Ovary (tissue), 9 donors: ENCODE results near the gene SLIT3. TPM values are rescaled to one million over a fixed set of nuclear protein-coding genes. Genes with fewer than 3 reads are reported as not detected.

Experiments
- DNase-seq, 5 donors: peaks; one replicate each; pipeline ENCODE4 v3.0.0-alpha.2; 2019 to 2020
- H3K27ac ChIP-seq, 2 donors: fragments of 200-600 bp; one replicate each; pipeline versions ENCODE4 v1.5.1 to v1.8.0; 2019 to 2022
- H3K27me3 ChIP-seq: fragments of 200-600 bp; one replicate; pipeline ENCODE4 v1.8.0; 2022
- H3K36me3 ChIP-seq: fragments of 200-600 bp; sonication (generic); one replicate; pipeline ENCODE4 v1.5.1; 2019
- H3K4me1 ChIP-seq: one replicate; pipeline ENCODE4 v1.8.1; 2013; ENCODE audit warnings: mild to moderate bottlenecking, moderate library complexity; ENCODE audit not compliant: insufficient read depth
- H3K4me3 ChIP-seq: fragments of 200-600 bp; sonication (generic); one replicate; pipeline ENCODE4 v1.5.1; 2017
- H3K9me3 ChIP-seq, 2 donors: fragments of 200-600 bp in 1 of 2; sonication (generic) in 1 of 2; one replicate each; pipeline versions ENCODE4 v1.5.1 to v1.8.1; 2013 to 2019; ENCODE audit warnings: mild to moderate bottlenecking in 1 of 2, moderate library complexity in 1 of 2
- CTCF ChIP-seq, 3 donors: fragments of 450-650 bp in 2 of 3; fragments of 200-600 bp in 1 of 3; IDR thresholded peaks; one replicate each; pipeline versions ENCODE4 v1.5.1 to v1.8.0; 2016 to 2022; ENCODE audit warnings: antibody characterized with exemption in 3 of 3, mild to moderate bottlenecking in 1 of 3
- EP300 ChIP-seq: sonication (generic); formaldehyde crosslinking; IDR thresholded peaks from one replicate; pipeline ENCODE4 v1.6.1; 2017; ENCODE audit warnings: antibody characterized with exemption
- POLR2A ChIP-seq: fragments of 450-650 bp; IDR thresholded peaks from one replicate; pipeline ENCODE4 v1.6.1; 2017; ENCODE audit warnings: antibody characterized with exemption, mild to moderate bottlenecking, moderate library complexity
- whole genome bisulfite sequencing, 3 donors: extraction: QIAGEN DNeasy Blood & Tissue Kit in 1 of 3; methylation state at CpG; one replicate each; pipeline versions ENCODE4 v1.1.5 to v1.1.7; 2013 to 2017; 5-methylcytosine and 5-hydroxymethylcytosine counted together
- intact Hi-C, 4 donors: fragments of 100-400 bp; cut with DNase I; formaldehyde crosslinking; loops; one replicate each; pipeline versions ENCODE4 v1.11.0 to v1.15.1; 2022 to 2023
- polyA plus RNA-seq, 2 donors: library from polyadenylated mRNA; stranded (reverse); fragments of 200-250 nt in 1 of 2; fragments of 350-450 nt in 1 of 2; fragmentation: Illumina TruSeq in 1 of 2; extraction: RNeasy Lipid Tissue Mini Kit (QIAGEN cat#74804) in 1 of 2; gene quantifications; one replicate each; pipeline ENCODE4 v1.2.3, GENCODE V29; 2013 to 2014
- total RNA-seq, 7 donors: library from RNA; depleted of rRNA in 2 of 7; stranded (reverse); fragments of >200 nt in 2 of 7; fragmentation: NEBNext Ultra II Directional in 3 of 7; extraction: Animal tissue kit (Norgen Biotek cat#: 25700) in 3 of 7; gene quantifications; one replicate each; pipeline versions ENCODE4 v1.1.0 to v1.2.4, GENCODE V29; 2016 to 2023
- donor health status: DM: no; HTN: no; CAD: no; lungs with moderate emphysema.
- donor health status: DM: no; HTN: no; CAD: no.
- donor health status: Bipolar disorder and iron deficiency.
- donor health status: DM: yes; HTN: yes; CAD: no.
- donor health status: DM: no; HTN: no; CAD: no.
- donor health status: DM: yes; HTN: yes; CAD: no.

Gene SLIT3
- total and polyA plus RNA-seq, 9 donors: 10.3 to 106 (median 24.4) TPM

- H3K9me3 ChIP-seq: no peaks in the 10 kb centered on the region
- no peaks in the 10 kb centered on the region for H3K4me1 ChIP-seq
- WGBS, 3 donors: 71 to 74% (median 72%) methylated on average over 7 of the region's 7 CpGs
- H3K36me3 ChIP-seq: no peaks in the 10 kb centered on the region
- H3K27ac ChIP-seq: no peak overlapping the region
- TF ChIP-seq POLR2A (no peak), CTCF (IDR thresholded peaks at IDR 0.05) (no peak), EP300 (no peak)
- H3K4me3 ChIP-seq: no peak overlapping the region
- intact Hi-C loops: no loop called here
- DNase-seq: no peak
- no peaks in the 10 kb centered on the region for H3K27me3 ChIP-seq
Measured at GRCh38 chr5:168851902-168852321, 449.0 kb downstream of the SLIT3 start.

DNA sequence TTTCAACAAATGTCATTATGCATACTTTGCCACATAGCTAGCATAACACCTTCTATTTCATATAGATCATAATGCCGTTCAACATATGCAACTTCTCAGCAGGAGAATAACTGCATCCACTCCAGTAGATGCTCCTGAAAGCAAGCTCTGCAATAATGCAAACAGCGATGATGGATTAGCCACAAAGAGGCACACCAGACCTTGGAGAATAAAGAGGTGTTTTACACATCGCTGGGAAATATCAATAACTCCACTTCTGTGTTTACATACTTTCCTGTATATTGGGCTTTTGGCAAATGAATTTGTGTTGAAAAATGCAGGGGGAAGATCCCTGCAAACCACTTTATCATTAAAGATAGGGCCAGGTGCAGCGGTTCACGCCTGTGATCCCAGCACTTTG lies 450.3 kb downstream of the SLIT3 start:
- TF ChIP-seq EP300 (no peak), CTCF (IDR thresholded peaks at IDR 0.05) (no peak), POLR2A (no peak)
- intact Hi-C loops: no loop called here
- Histone ChIP-seq H3K27ac (no peak overlapping the region), H3K9me3 (no peaks in the 10 kb centered on the region), H3K27me3 (no peaks in the 10 kb centered on the region), H3K4me1 (no peaks in the 10 kb centered on the region), H3K4me3 (no peak overlapping the region), H3K36me3 (no peaks in the 10 kb centered on the region)
- WGBS, 3 donors: 44 to 68% (median 68%) methylated on average over 5 of the region's 5 CpGs
- DNase-seq: no peak

- peaks cover 1% of the 10 kb centered on the region for H3K4me1 ChIP-seq
- TF ChIP-seq EP300: no peak
- TF ChIP-seq CTCF (IDR thresholded peaks at IDR 0.05): no peak
- no peak for TF ChIP-seq POLR2A
- H3K27me3 ChIP-seq: no peaks in the 10 kb centered on the region
- no peak for DNase-seq
- H3K9me3 ChIP-seq: no peaks in the 10 kb centered on the region
- H3K36me3 ChIP-seq: no peaks in the 10 kb centered on the region
- no peak overlapping the region for H3K4me3 ChIP-seq
- WGBS, 3 donors: 8 to 41% (median 15%) methylated on average over 8 of the region's 8 CpGs
- no peak overlapping the region for H3K27ac ChIP-seq
- intact Hi-C loops: no loop called here
Measured at GRCh38 chr5:168848569-168848968, 452.4 kb downstream of the SLIT3 start.

GRCh38 chr5:168847511-168848073 lies 453.3 kb downstream of the SLIT3 start:
- TF ChIP-seq CTCF (IDR thresholded peaks at IDR 0.05) (no peak), POLR2A (no peak), EP300 (no peak)

More at GRCh38 chr5:168847511-168848073, 453.3 kb downstream of the SLIT3 start:
- Histone ChIP-seq H3K4me3 (no peak overlapping the region), H3K4me1 (peaks cover 1% of the 10 kb centered on the region), H3K9me3 (no peaks in the 10 kb centered on the region), H3K27ac (no peak overlapping the region), H3K27me3 (no peaks in the 10 kb centered on the region), H3K36me3 (no peaks in the 10 kb centered on the region)
- 90 to 92% (median 90%) methylated on average over 10 of the region's 10 CpGs for WGBS, 3 donors
- no peak for DNase-seq
- intact Hi-C loops: no loop called here
